Stimulated activated CD4-positive, alpha-beta T cell treated with anti-CD3 and anti-CD28 coated beads, Interleukin-2, amount 100 ng/mL, for 4 hours (primary cell): ENCODE measurements around the gene ABHD14A.

ENCODE experiments used
- DNase-seq: peaks from one replicate; pipeline ENCODE4 v3.0.0-alpha.2; 2020; ENCODE audit warnings: low read depth

ABHD14A gene

DNA sequence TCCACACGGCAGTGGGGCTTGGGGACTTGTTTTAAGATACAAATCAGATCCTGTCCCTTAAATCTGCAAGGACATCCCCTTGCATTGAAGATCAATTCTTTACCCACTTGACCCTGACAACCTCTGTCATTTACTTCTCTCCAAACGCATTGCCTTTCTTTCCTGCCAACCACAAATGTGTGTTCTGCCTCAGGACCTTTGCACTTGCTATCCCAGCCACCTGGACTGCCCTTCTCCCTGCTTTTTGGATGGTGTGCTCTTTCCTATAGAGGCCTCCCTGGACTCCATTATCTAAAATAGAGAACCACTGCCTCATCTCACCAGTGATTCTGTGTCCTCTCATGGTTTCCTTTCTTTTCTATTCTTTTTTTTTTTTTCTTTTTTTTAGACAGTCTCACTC is 22.3 kb downstream of the ABHD14A start:
- no peak for DNase-seq

DNA sequence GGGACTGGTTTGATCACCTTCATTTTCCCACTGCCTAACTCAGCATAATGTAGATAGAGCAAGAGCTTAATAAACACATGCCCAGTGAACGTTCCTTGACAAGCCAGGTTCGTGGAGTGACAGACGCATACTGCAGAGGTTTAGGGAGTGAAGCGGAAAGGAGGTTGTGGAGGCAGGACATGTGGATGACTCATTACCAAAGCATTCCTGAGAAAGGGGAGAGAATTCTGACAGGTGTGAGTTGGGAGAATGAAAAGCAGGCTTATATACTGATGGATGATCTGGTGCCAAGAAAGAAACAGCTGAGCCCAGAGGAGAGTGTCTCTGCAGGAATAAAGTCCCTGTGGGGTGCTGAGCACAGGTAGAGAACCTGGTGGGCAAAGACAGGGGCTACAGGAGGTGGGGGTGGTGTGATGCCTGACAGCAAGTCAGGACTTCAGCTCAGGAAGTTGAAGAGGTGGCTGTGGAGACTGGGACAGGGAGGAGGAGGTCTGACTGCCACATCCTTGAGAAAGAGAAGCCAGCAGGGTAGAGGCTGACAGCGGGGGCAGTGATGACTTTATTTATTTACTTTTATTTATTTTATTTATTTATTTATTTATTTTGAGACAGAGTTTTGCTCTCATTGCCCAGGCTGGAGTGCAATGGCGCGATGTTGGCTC is 23.2 kb downstream of the ABHD14A start:
- no peak for DNase-seq

DNA sequence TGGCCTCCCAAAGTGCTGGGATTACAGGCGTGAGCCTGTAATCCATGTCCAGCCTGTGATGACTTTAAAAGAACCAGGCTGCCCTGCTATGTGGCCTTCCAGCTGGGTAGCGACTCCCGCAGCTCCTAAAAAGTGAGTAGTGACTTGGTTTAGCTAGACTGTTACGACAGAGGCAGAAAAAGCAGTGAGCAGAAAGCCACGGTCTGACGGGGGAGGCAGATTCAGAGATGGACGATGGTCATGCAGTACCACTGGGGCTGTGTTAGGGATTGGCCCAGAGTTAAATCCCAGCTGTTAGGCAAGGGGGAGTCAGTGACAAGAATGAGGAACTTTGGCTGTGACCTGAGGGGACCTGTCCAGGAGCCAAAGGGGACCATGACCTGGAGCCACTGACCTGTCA is 23.9 kb downstream of the ABHD14A start:
- no peak for DNase-seq

DNA sequence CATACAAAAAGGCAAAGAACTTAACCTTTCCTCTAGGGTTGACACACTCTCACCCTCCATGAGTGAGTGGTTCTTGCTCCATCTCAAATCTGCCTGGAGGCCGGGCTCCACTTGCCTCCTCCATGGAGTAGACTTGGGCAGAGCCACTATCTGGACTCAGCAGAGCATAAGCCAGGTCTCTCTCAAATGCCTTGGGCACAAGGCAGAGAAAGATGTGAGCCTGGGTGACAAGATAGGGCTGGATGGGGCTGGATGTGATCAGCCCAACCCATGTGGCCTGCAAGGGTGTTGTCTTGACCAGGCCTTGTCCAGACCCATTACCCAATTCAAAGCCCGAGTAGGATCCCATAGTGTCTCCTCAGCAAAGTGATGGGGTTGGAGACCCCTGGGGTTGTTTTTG is 25.0 kb downstream of the ABHD14A start:
- no peak for DNase-seq

DNA sequence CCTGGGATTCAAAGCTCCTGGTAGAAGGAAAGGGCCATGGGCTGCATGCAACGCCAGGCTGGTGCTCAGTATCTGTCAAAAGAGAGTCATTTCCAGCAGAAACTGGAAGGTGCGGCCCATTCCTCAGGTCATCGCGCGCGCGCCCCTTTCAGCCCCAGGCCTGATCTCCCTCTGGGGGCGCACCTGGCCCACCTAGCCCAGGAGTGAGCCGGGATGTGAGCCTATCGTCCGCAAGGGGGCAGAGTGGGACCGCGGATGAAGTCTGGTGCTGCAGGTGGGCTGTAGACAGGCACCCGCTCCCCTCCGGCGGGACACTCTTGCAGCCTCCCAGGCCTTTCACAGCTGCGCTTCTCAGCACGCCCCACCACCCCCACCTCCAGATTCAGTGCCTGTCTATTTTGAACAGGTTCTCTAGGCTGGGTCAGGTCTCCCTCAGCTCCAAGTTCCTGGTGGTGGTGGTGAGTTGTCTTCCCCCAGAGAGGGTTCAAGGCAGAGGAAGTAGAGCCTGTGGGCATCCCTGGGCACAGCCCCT is 26.6 kb downstream of the ABHD14A start:
- peak; percentile 68 for DNase-seq

DNA sequence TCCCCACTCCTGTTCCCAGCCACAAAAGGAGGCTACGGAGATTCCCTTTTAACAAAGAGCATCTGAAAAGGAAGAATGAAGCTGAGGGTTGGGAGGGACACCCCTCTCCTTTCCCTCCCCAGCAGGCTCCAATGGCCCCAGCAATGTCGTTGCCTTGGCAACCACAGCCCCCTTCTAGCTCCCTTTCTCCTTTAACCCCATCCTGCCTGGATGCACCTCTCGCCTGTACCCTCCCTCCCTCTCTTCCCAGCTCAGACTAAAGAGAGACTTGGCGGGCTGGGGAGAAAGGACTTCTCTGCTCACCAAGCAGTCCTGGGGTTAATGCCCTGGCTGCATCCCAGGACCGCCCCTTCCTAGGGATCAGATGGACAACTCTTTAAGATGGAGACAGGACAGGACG is 27.9 kb downstream of the ABHD14A start:
- no peak for DNase-seq

DNA sequence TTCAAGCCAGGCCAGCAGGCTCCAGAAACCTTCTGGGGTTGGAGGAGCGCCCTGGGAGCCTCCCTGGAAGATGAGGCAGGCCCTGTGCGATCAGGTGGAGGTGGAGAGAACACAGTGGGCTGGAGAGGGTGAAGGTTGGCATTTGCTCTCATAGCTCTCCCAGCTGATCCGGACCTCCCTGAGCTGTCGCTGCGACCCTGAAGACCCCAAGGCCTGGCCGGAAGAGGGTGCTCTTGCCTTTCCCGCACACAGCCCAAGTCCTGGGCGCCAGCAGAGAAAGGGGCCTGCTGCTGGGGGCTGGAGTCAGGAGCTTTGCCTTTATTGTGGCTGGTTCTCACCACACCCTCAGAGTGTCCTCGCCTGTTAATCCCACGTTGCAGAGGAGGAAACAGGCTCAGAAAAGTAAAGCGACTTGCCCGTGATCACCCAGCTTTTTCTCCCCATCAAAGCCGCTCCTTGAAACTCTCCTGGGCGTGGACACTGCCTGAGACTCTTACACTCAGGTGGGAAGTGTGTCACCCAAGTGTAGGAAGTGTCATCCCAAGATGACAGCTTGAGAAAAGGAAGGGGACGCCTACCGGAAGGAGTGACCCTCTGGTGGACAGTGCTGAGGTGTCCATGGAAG is 29.4 kb downstream of the ABHD14A start:
- no peak for DNase-seq

DNA sequence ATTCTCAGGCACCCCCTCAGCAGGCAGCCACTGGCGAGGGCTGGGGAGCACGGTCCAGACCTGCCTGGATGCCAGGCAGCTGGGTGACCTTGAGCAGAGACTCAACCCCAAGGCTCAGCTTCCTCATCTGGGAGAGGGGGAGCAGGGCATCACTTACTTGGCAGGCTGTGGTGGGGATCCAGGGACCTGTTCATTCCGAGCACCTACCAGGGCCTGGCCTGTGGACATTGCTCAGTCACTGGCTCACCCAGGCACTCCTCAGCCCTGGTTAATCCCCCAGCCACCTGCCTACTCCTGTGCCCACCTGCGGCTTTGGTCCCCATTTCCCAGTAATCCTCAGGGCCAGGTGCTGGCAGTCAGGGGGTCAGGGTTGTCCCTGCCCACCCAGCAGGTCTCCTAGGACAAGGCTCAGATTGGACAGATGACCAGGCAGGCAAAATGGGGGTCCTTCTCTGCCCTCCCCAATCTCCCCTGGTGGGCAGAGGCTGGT is 30.1 kb downstream of the ABHD14A start:
- DNase-seq, result no peak

DNA sequence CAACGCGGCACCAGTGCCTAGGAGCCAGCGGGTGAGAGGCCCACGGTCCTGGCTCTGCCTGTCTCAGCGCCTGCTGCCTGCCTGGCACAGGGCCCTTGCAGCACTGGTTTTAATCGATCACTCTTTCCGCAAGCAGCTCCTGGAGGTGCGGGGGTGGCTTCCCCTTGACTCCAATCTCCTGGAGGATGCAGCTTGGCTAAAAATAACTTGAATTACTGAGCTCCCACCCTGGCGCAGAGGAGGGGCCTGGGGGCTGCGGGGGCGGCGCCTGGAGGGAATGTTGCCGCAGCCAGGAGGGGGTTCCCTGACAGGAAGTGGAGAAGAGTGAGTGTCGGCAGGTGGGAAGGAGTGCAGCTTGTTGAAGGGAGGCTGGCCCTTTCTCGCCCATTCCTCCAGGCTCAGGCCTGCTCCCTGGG is 30.7 kb downstream of the ABHD14A start:
- no peak for DNase-seq

DNA sequence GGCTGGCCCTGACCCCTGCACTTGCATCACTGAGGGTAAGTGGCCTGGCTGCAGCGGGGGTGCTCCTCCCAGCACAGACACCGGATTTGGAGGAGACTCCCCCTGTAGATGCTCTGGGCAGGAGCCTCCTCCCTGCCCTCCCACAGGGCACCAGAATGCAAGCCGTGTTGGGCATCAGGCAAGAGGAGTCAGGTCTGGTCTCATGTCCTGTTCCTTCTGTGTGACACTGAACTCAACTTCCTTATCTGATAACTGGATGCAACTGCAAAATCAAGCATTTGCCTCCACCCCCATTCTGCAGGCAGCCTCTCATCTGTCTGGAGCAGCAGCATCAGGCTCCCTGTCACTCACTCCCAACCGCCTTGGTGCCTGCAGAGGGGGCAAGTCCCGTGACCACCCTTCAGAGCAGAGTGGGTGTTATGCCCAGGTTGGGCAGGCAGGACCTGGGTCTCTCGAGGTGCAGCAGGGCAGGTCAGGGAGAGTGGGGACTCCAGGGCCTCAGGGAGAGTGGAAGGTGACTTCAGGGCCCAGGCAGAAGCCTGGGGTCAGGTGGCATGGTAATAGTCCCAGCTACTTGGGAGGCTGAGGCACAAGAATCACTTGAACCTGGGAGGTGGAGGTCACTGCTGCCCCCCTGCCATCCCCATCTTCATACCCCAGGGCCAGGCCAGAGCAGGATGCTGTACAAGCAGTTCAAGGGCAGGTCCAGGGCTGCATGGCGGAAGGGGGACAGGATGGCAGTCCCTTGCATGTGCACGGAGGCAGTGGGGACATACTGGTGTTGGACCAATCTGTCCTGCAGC is 31.4 kb downstream of the ABHD14A start:
- DNase-seq, result no peak

DNA sequence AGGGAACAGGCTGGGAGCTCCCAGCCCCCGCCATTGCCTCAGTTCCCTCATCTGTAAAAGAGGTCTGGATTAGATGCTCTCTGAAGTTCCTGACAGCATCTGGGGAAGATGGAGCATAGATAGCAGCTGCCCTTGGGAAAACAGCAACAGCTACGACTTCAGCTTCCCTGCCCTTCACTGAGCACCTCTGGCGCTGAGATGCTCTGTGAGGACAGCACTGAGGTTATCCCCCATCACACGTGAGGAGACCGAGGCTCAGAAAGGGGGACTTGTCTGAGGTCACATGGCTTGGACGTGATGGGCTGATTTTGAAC is 31.9 kb downstream of the ABHD14A start:
- no peak for DNase-seq

DNA sequence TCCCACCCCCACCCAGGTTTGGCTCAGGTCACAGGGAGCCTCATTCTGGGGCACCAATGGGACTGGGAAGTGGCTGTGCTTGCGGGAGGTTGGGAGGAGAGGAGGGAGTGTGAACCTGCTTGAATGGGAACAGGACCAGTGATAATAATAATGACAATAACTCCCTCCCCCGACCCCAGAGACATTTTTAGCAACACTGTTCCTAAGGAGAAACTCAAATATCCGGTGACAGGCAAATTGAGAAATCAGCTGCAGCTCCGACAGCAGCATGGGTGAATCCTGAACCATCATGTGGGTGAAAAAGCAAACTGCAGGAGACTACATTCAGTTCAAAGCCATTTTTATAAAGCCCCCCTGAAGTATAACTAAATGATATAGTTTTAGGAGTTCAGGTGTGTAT is 32.4 kb downstream of the ABHD14A start:
- no peak for DNase-seq

DNA sequence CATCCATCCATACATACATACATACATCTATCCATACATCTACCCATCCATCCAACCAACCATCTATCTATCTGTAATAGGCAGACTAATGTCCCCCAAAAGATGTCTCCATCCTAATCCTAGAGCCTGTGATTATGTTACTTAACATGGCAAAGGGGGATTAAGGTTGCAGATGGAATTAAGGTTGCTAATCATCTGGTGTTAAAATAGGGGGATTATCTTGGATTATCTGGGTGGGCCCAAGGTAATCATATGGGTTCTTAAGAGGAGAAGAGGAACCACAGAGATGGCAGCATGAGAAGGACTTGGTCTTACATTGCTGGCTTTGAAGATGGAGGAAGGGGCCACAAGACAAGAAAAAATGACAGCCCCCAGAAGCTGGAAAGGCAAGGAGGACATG is 35.6 kb downstream of the ABHD14A start:
- DNase-seq, result no peak

DNA sequence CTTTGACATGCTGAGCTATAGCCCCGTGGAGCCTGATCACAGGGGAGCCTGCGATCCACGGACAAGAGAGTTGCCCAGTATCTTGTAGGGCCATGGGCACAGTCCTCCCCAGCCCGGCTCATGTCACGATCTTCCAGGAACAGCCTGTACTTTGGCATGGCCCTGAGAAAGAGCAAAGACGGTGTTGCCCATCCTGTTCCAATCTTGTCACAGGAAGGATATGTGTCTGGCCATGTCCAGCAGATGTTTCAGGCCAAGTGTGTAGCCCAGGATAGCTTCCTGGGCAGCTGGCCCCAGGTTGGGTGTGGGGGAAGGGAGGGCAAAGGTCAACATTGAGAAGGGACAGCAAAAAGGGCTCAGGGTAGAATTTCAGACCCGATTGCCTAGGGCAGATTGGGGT is 37.8 kb downstream of the ABHD14A start:
- no peak for DNase-seq

DNA sequence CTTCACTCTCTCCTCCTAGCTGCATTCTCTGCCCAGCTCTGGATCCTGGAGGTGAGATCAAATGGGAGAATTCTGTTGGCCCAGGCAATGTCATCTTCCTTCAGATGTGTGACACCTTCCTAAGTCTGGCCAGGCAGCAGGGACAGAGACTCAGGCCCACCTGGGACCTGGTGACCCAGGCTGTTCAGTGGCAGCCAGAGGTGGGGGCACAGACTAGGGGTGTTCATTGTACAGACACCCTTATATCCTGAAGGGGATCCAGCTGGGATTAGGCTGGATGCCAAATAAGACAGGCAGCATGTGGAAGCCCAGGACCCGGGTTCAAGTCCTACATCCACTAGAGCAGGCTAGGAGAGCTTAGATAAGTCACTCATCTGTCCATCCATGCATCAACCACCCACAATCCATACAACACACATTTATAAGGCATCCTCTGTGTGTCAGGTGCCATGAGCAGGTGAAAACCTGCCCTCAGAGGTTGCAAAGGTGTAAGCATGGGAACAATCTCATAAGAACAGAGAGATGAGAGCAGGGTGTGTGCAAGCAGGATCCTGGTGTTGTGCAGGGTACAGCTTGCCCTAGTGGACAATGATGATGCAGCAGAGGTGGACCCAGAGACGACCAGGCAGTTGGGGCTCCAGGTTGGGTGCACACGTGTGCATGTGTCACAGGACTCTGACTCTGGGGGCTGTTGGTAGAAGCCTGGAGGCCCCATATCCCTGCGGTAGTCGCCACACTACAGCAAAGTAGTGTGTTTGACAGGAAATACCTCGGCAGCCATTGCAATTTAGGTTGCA is 39.1 kb downstream of the ABHD14A start:
- DNase-seq, result no peak

DNA sequence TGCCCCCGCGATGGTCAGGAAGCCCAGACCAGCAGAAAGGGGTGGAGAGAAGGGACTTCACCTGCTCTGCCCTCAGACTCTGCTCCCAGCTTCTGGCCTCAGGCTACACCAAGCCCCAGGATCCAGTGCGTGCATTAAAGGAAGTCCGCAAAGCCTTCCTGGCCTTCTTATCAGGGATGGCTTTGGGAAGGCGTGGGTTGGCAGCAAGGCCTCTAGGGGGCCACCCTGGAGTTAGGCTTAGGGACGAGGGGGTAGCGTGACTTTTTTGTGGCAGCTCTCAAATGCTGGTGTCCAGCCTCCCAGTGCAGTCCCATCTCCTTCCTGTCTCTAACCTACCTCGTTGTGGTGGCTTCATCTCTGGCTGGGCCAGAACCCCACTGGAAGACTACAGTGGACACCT is 39.7 kb downstream of the ABHD14A start:
- no peak for DNase-seq

DNA sequence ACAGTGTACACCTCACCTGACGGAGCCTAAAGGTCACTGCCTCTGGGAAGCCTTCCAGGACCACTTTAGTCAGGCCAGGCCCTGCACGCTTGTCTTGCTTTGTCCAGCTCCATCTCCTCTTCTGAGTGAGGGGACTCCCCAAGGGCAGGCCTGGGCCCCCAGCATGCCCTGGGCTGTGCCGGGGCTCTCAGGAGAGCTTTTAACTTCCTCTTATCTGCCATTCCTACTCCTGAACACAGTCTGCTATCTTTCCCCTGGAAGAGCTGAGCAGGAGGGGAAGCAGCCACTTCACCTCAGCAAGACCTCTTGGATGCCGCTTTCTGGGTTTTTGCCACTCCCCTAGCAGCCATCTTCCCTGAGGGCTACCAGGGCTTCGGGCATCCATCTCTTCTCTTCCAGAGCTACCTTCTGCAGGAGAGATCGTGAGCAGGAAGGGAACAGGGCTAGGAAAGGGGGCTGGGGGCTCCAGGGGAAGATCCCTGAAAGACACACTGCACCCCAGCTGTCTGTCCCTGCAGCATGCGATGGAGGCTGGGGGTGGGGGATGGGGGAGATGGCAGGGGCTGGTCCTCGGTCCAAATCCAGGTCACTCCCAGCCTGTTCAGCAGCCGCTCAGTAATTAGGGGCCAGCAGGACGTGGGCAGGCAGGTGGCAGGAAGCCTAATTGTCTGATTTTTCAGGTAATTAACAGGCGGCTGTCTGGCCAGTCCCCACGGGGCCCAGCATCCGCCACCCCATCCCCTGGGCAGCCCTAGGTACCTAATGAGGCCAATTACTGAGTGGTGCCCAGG is 40.8 kb downstream of the ABHD14A start:
- DNase-seq, result no peak

DNA sequence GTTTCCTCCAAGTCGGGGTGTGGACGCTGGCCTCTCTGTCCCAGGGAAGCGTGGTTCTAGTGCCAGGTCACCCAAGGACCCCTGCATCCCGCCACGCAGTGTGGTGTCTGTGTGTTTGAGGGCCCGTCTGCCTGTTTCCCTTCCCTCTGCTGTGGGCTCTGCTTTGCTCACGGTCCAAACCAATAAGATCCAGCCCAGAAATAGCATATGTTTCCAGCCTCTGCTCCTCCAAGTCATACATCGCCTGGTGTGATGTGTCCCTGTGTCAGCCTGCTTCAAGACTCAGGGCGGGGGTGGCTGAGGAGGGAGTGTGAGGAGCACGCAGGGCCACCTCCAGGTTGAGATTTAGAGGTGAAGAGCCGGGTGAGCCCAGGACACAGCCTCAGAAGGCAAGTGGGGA is 42.7 kb downstream of the ABHD14A start:
- DNase-seq, result no peak

DNA sequence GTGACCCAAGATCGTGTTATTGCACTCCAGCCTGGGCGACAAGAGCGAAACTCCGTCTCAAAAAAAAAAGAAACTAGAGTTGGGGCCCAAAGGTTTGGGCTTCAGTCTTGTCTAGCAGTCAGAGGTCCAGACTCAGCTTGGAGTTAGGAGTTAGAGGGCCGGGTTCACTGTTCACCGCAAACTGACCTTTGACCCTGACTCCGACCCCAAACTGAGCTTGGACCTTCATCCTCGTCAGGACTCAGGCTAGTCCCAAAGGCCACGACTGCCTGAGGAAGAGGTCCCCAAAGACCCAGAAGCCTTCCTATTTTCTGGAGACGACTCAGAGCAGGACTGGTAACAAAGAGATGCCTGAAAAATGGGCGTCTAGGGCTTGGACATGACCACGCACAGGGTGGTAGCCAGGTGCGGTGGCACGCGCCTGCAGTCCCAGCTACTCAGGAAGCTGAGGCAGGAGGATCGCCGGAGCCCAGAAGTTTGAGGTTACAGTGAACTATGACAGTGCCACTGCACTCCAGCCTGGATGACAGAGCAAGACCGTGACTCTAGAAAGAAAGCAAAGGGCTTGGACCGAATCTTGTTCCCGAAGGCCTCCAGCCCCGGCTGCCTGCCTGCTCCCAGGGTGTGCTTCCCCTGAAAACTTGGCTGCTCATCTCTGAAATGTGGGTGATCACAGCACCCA is 43.6 kb downstream of the ABHD14A start:
- no peak for DNase-seq

DNA sequence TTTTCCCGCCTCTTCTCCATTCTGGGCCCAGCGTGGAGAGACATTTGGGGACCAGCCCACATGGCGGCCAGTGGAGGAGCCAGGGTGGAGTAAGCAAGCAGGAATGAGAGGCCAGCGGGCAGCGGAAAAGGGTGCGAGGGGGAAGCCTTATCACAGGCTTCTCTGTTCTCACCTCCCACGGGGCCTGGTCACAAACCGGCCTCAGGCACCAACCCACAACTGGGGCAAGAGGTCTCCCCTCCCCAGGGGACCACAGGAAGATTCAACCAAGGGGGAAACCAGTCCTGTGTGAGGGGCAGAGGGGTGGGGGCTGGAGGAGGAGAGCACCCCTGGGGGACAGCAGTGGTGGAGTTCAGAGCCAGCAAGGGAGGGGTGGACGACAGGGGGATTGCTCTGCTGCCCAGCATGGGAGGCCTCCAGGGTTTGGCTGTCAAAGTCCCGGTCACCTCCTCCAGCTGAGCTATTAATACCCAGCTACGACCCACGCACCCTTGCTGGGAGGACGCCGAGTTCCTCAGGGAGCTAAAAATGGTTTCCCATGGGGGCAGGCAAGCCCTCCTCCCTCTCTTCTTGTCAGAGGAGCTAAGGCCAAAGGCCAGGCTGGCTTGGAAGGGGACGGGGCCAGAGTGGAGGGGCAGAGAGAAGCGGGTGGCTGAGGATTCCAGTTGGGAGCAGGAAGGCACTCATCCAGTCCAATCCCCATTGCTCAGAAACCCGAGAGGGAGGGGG is 44.7 kb downstream of the ABHD14A start:
- no peak for DNase-seq
